PC-9 (cell line): ENCODE data around the gene SLC5A9.

ENCODE experiments used
- EZH2 ChIP-seq: fragments of 200-600 bp; sonication (generic); IDR thresholded peaks from 2 replicates; pipeline ENCODE4 v1.8.0; 2017; ENCODE audit warnings: antibody characterized with exemption, low read depth
- TF ChIP-seq, protein P1 (sequence below): fragments of 200-600 bp; sonication (generic); conservative IDR thresholded peaks from 2 replicates; pipeline ENCODE4 v1.6.1; 2017; ENCODE audit warnings: mixed run types, antibody characterized with exemption, mild to moderate bottlenecking, moderate library complexity

DNA sequence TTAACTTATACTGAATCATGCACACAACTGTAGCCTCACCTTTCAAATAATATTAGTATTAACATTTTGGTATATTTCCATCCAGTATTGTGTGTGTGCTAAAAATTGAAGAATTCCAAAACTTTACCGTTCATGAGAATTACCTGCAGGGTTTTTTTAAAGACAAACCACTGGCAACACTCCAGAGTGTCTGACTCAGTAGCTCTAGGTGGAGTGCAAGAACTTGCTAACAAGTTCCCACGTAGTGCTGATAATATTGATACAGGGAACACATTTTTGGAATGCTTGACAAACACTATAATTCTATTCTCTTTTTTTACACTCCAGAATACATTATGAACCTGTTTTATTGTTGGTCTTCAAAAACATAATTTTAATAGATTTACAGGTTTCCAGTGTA is 27.7 kb upstream of the SLC5A9 start:
- no peak for TF ChIP-seq EZH2
- TF ChIP-seq, protein P1, sequence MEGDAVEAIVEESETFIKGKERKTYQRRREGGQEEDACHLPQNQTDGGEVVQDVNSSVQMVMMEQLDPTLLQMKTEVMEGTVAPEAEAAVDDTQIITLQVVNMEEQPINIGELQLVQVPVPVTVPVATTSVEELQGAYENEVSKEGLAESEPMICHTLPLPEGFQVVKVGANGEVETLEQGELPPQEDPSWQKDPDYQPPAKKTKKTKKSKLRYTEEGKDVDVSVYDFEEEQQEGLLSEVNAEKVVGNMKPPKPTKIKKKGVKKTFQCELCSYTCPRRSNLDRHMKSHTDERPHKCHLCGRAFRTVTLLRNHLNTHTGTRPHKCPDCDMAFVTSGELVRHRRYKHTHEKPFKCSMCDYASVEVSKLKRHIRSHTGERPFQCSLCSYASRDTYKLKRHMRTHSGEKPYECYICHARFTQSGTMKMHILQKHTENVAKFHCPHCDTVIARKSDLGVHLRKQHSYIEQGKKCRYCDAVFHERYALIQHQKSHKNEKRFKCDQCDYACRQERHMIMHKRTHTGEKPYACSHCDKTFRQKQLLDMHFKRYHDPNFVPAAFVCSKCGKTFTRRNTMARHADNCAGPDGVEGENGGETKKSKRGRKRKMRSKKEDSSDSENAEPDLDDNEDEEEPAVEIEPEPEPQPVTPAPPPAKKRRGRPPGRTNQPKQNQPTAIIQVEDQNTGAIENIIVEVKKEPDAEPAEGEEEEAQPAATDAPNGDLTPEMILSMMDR = no peak
